ENCODE measurements around the gene ANXA6. TPM values are rescaled to one million over a fixed set of nuclear protein-coding genes. Genes with fewer than 3 reads are reported as not detected.

Gene ANXA6
- total RNA-seq, 2 experiments from 2014 or later: 26.1 to 74.1 TPM

- TF ChIP-seq, protein P1, sequence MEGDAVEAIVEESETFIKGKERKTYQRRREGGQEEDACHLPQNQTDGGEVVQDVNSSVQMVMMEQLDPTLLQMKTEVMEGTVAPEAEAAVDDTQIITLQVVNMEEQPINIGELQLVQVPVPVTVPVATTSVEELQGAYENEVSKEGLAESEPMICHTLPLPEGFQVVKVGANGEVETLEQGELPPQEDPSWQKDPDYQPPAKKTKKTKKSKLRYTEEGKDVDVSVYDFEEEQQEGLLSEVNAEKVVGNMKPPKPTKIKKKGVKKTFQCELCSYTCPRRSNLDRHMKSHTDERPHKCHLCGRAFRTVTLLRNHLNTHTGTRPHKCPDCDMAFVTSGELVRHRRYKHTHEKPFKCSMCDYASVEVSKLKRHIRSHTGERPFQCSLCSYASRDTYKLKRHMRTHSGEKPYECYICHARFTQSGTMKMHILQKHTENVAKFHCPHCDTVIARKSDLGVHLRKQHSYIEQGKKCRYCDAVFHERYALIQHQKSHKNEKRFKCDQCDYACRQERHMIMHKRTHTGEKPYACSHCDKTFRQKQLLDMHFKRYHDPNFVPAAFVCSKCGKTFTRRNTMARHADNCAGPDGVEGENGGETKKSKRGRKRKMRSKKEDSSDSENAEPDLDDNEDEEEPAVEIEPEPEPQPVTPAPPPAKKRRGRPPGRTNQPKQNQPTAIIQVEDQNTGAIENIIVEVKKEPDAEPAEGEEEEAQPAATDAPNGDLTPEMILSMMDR (conservative IDR thresholded peaks at IDR 0.05; ENCODE audit: low read length): no peak
- no peak for TF ChIP-seq EZH2phosphoT487 (IDR thresholded peaks at IDR 0.05; ENCODE audit: borderline replicate concordance, low read depth, low read length)
- Histone ChIP-seq H3K9me3 (ENCODE audit: low read length) (no peaks in the 10 kb centered on the region), H3K4me3 (ENCODE audit: low read depth, low read length, poor library complexity, severe bottlenecking) (peak overlapping the region; percentile 36), H3K9me2 (ENCODE audit: insufficient read depth, low read length) (no peaks in the 10 kb centered on the region), H3K4me1 (ENCODE audit: insufficient read depth, low read length, poor library complexity, severe bottlenecking) (peaks cover 71% of the 10 kb centered on the region), H3K79me2 (ENCODE audit: insufficient read depth, low read depth, low read length) (no peaks in the 10 kb centered on the region), H3K4me2 (ENCODE audit: low read length) (peak overlapping the region; percentile 69), H4K20me1 (ENCODE audit: insufficient read depth, low read length) (no peaks in the 10 kb centered on the region), H3K36me3 (ENCODE audit: insufficient read depth, low read length) (peaks cover 23% of the 10 kb centered on the region), H3K27ac (ENCODE audit: low read depth, low read length, poor library complexity, severe bottlenecking) (peak overlapping the region; percentile 86), H2AFZ (ENCODE audit: low read length) (peak overlapping the region; percentile 22; the same call in 1 of the 2 replicates)
- CTCF ChIA-PET (ENCODE audit: unreplicated experiment): interaction anchor here (0.6 to 4.6 kb wide), 9 partner anchors 17 to 129 kb away, joined by 3 to 33 read pairs (median 3); partner anchors contain the start of gene GM2A
- peak; percentile 97 for DNase-seq (ENCODE audit: low spot score)
- intact Hi-C loops (cut with micrococcal nuclease; ENCODE audit: unreplicated experiment): loop anchor here (2.0 kb wide), 1 partner anchor 43 kb away; the partner anchor contains the start of gene TNIP1
- POLR2A ChIA-PET: interaction anchor here (0.6 to 2.2 kb wide), 15 partner anchors 10 to 637 kb away, joined by 3 to 11 read pairs (median 4); partner anchors contain the start of gene TNIP1
- no TSS peak for BruUV-seq (replicated peaks)
These were observed 33.5 kb downstream of the ANXA6 start for GRCh38 chr5:151123897-151124751.

DNA sequence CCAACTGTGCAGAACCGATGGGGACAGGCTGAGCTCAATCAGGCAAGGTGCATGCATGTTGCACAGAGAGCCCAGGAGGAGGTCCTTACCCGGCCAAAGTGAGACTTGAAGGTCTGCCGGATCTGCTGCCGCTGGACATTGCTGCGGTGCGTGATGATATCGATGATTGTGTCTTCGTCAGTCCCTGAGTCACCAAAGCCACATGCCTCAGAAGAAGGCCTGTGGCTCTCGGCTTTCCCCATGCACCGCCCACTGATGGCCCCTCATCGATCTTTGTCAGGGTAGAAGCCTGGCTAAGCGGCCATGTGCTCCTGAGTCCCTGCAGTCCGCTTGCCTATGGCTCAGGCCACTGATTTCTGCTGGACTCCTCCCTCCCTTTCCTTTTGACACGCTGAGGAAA, 34.8 kb downstream of the ANXA6 start:
- no peak for TF ChIP-seq EZH2phosphoT487 (IDR thresholded peaks at IDR 0.05; ENCODE audit: borderline replicate concordance, low read depth, low read length)
- TF ChIP-seq, protein P1 (conservative IDR thresholded peaks at IDR 0.05; ENCODE audit: low read length): no peak
- H3K9me2 ChIP-seq (ENCODE audit: insufficient read depth, low read length): no peaks in the 10 kb centered on the region
- no peak overlapping the region for H2AFZ ChIP-seq (ENCODE audit: low read length)
- no TSS peak for BruUV-seq (replicated peaks)
- no peak for DNase-seq (ENCODE audit: low spot score)
- H3K4me1 ChIP-seq (ENCODE audit: insufficient read depth, low read length, poor library complexity, severe bottlenecking): peaks cover 58% of the 10 kb centered on the region
- ChIA-PET POLR2A (interaction anchor here (0.9 to 2.2 kb wide), 5 partner anchors 19 to 118 kb away, joined by 3 to 11 read pairs (median 4); no protein-coding TSS in a partner anchor), CTCF (ENCODE audit: unreplicated experiment) (interaction anchor here (0.6 to 4.6 kb wide), 2 partner anchors 32 to 42 kb away, joined by 3 to 33 read pairs; no protein-coding TSS in a partner anchor)
- H3K4me2 ChIP-seq (ENCODE audit: low read length): peak overlapping the region; percentile 69
- no peaks in the 10 kb centered on the region for H4K20me1 ChIP-seq (ENCODE audit: insufficient read depth, low read length)
- H3K27ac ChIP-seq (ENCODE audit: low read depth, low read length, poor library complexity, severe bottlenecking): no peak overlapping the region
- intact Hi-C loops (cut with micrococcal nuclease; ENCODE audit: unreplicated experiment): no loop called here
- no peaks in the 10 kb centered on the region for H3K9me3 ChIP-seq (ENCODE audit: low read length)
- peaks cover 18% of the 10 kb centered on the region for H3K36me3 ChIP-seq (ENCODE audit: insufficient read depth, low read length)
- H3K4me3 ChIP-seq (ENCODE audit: low read depth, low read length, poor library complexity, severe bottlenecking): no peak overlapping the region
- H3K79me2 ChIP-seq (ENCODE audit: insufficient read depth, low read depth, low read length): no peaks in the 10 kb centered on the region

Measured in OCI-LY7 (cell line).